ENCODE data around the gene GALNT12.

GRCh38 chr9:98765256-98765655, 42.2 kb upstream of the GALNT12 start:
- no peak for TF ChIP-seq POLR2A (IDR thresholded peaks at IDR 0.05; ENCODE audit: low read depth, low read length)
- TF ChIP-seq TAF1 (IDR thresholded peaks at IDR 0.05; ENCODE audit: low read depth, low read length), result no peak
- no peak for TF ChIP-seq PAX5 (IDR thresholded peaks at IDR 0.05; ENCODE audit: insufficient read depth, low read length, severe bottlenecking)
- TF ChIP-seq POLR2AphosphoS5 (IDR thresholded peaks at IDR 0.05; ENCODE audit: low read depth, low read length), result no peak
- TF ChIP-seq SPI1 (IDR thresholded peaks at IDR 0.05; ENCODE audit: low read depth, low read length), result no peak
- no peak for TF ChIP-seq POU2F2 (IDR thresholded peaks at IDR 0.05; ENCODE audit: low read depth, low read length)
